Liver (tissue), 9 donors: ENCODE measurements around the gene KYNU. TPM values are rescaled to one million over a fixed set of nuclear protein-coding genes. Genes with fewer than 3 reads are reported as not detected.

Experiments used
- DNase-seq: peaks from one replicate; pipeline ENCODE4 v3.0.0-alpha.2; 2017; ENCODE audit warnings: low spot score
- H3K27ac ChIP-seq, 2 donors: one replicate each; pipeline ENCODE4 v1.7.0; 2013; ENCODE audit warnings: inconsistent platforms in 2 of 2, low read length in 2 of 2, control low read depth in 1 of 2, low read depth in 1 of 2, mild to moderate bottlenecking in 1 of 2
- H3K27me3 ChIP-seq, 4 donors: one replicate each; pipeline versions ENCODE4 v1.6.1 to v1.7.0; 2013; ENCODE audit warnings: low read length in 3 of 4, inconsistent platforms in 1 of 4, mild to moderate bottlenecking in 1 of 4, moderate library complexity in 1 of 4; ENCODE audit not compliant: control insufficient read depth in 4 of 4, insufficient read depth in 4 of 4
- H3K36me3 ChIP-seq, 4 donors: one replicate each; pipeline versions ENCODE4 v1.6.1 to v1.7.0; 2013; ENCODE audit warnings: low read length in 3 of 4, mild to moderate bottlenecking in 3 of 4, low read depth in 1 of 4, moderate library complexity in 1 of 4; ENCODE audit not compliant: control insufficient read depth in 4 of 4, insufficient read depth in 3 of 4
- H3K4me1 ChIP-seq, 4 donors: one replicate each; pipeline versions ENCODE4 v1.6.1 to v1.7.0; 2013; ENCODE audit warnings: low read length in 3 of 4, mild to moderate bottlenecking in 3 of 4, moderate library complexity in 1 of 4; ENCODE audit not compliant: control insufficient read depth in 4 of 4, insufficient read depth in 4 of 4
- H3K4me3 ChIP-seq, 3 donors: one replicate each; pipeline versions ENCODE4 v1.6.1 to v1.7.0; 2013; ENCODE audit warnings: low read length in 3 of 3, control low read depth in 1 of 3, low read depth in 1 of 3, mild to moderate bottlenecking in 1 of 3
- H3K9ac ChIP-seq, 2 donors: one replicate each; pipeline ENCODE4 v1.7.0; 2013; ENCODE audit warnings: low read length in 2 of 2, mild to moderate bottlenecking in 2 of 2, moderate library complexity in 2 of 2, control low read depth in 1 of 2, low read depth in 1 of 2
- H3K9me3 ChIP-seq, 4 donors: one replicate each; pipeline versions ENCODE4 v1.6.1 to v1.7.0; 2013; ENCODE audit warnings: low read length in 3 of 4; ENCODE audit not compliant: control insufficient read depth in 4 of 4
- EGR1 ChIP-seq, 2 donors: IDR thresholded peaks; 2 replicates each; pipeline ENCODE4 v1.6.1; 2016 to 2018; ENCODE audit warnings: antibody characterized with exemption in 2 of 2, low read depth in 2 of 2
- FOXA1 ChIP-seq: IDR thresholded peaks from 2 replicates; pipeline ENCODE4 v1.6.1; 2016; ENCODE audit warnings: antibody characterized with exemption
- FOXA2 ChIP-seq: IDR thresholded peaks from 2 replicates; pipeline ENCODE4 v1.6.1; 2016; ENCODE audit warnings: antibody characterized with exemption
- GABPA ChIP-seq, 2 donors: IDR thresholded peaks in 1 of 2; conservative IDR thresholded peaks in 1 of 2; 2 replicates each; pipeline ENCODE4 v1.6.1; 2016; ENCODE audit warnings: antibody characterized with exemption in 2 of 2, mild to moderate bottlenecking in 1 of 2, moderate library complexity in 1 of 2
- HNF4A ChIP-seq, 2 donors: conservative IDR thresholded peaks; 2 replicates each; pipeline ENCODE4 v1.6.1; 2016; ENCODE audit warnings: antibody characterized with exemption in 2 of 2, mild to moderate bottlenecking in 2 of 2
- HNF4G ChIP-seq: IDR thresholded peaks from 2 replicates; pipeline ENCODE4 v1.6.1; 2016; ENCODE audit warnings: antibody characterized with exemption
- JUND ChIP-seq, 2 donors: IDR thresholded peaks; 2 replicates each; pipeline ENCODE4 v1.6.1; 2016; ENCODE audit warnings: antibody characterized with exemption in 2 of 2
- NR2F2 ChIP-seq: IDR thresholded peaks from 2 replicates; pipeline ENCODE4 v1.6.1; 2016; ENCODE audit warnings: antibody characterized with exemption
- RAD21 ChIP-seq, 2 donors: IDR thresholded peaks; 2 replicates each; pipeline ENCODE4 v1.6.1; 2016; ENCODE audit warnings: antibody characterized with exemption in 2 of 2, mild to moderate bottlenecking in 2 of 2
- REST ChIP-seq: IDR thresholded peaks from 2 replicates; pipeline ENCODE4 v1.6.1; 2016; ENCODE audit warnings: antibody characterized with exemption, mild to moderate bottlenecking
- RXRA ChIP-seq, 2 donors: IDR thresholded peaks; 2 replicates each; pipeline ENCODE4 v1.6.1; 2017 to 2018; ENCODE audit warnings: antibody characterized with exemption in 2 of 2, mild to moderate bottlenecking in 1 of 2
- SP1 ChIP-seq: IDR thresholded peaks from 2 replicates; pipeline ENCODE4 v1.6.1; 2018; ENCODE audit warnings: antibody characterized with exemption, mild to moderate bottlenecking
- TAF1 ChIP-seq: conservative IDR thresholded peaks from 2 replicates; pipeline ENCODE4 v1.6.1; 2016; ENCODE audit warnings: antibody characterized with exemption, mild to moderate bottlenecking
- YY1 ChIP-seq: IDR thresholded peaks from 2 replicates; pipeline ENCODE4 v1.6.1; 2016; ENCODE audit warnings: antibody characterized with exemption, mild to moderate bottlenecking
- ZBTB33 ChIP-seq: IDR thresholded peaks from 2 replicates; pipeline ENCODE4 v1.6.1; 2016; ENCODE audit warnings: antibody characterized with exemption
- WGBS: extraction: QIAGEN DNeasy Blood & Tissue Kit; methylation state at CpG from one replicate; pipeline ENCODE4 v1.1.7; 2013; 5-methylcytosine and 5-hydroxymethylcytosine counted together
- polyA plus RNA-seq, 2 donors: library from polyadenylated mRNA; stranded (reverse) in 1 of 2; unstranded in 1 of 2; fragments of 200-250 nt in 1 of 2; fragments of >200 nt in 1 of 2; fragmentation: Nextera tagmentation in 1 of 2; extraction: Ambion mirVana in 1 of 2; gene quantifications; one replicate each; pipeline versions ENCODE4 v1.2.1 to v1.2.3, GENCODE V29; 2013 to 2015
- total RNA-seq, 2 donors: library from RNA; depleted of rRNA; stranded (reverse); fragments of >200 nt; gene quantifications; one replicate each; pipeline ENCODE4 v1.2.3, GENCODE V29; 2014
- TF ChIP-seq, protein P1 (sequence below): IDR thresholded peaks from 2 replicates; pipeline ENCODE4 v1.6.1; 2016; ENCODE audit warnings: antibody characterized with exemption
- TF ChIP-seq, protein P2 (sequence below): fragments of 150-350 bp; IDR thresholded peaks from 2 replicates; pipeline ENCODE4 v1.5.1; 2017; ENCODE audit warnings: improper control_type of control experiment, low read depth, low read length; ENCODE audit not compliant: missing input control
- TF ChIP-seq, protein P3 (sequence below): IDR thresholded peaks from 2 replicates; pipeline ENCODE4 v1.6.1; 2016; ENCODE audit warnings: antibody characterized with exemption
- donor health status: healthy.
- donor health status: healthy.
- donor health status: healthy.
- donor health status: healthy.
- donor health status: healthy.

KYNU gene
- total and polyA plus RNA-seq, 4 donors, result 24.0 to 64.3 (median 32.8) TPM

GRCh38 chr2:142983174-142983573 lies 105.7 kb downstream of the KYNU start:
- peaks cover 0 to 14% (median 9%) of the 10 kb centered on the region in 4 donors for H3K4me1 ChIP-seq
- DNase-seq, result no peak
- WGBS, result 91% methylated on average over 1 of the region's 1 CpG
- no peak overlapping the region for H3K27ac ChIP-seq
- TF ChIP-seq FOXA2 (no peak), REST (no peak), JUND (IDR thresholded peaks at IDR 0.05) (no peak), EGR1 (IDR thresholded peaks at IDR 0.05; ENCODE audit: low read depth in 2 of 2) (no peak), GABPA (IDR thresholded peaks at IDR 0.05 in 1 of 2, conservative IDR thresholded peaks at IDR 0.05 in 1 of 2) (no peak), RAD21 (IDR thresholded peaks at IDR 0.05) (no peak), ZBTB33 (no peak), SP1 (no peak), NR2F2 (no peak)
- no peak overlapping the region for H3K4me3 ChIP-seq
- H3K27me3 ChIP-seq, result no peaks in the 10 kb centered on the region
- peaks cover 0 to 4% (median 0%) of the 10 kb centered on the region in 4 donors for H3K36me3 ChIP-seq
- H3K9me3 ChIP-seq, result no peaks in the 10 kb centered on the region
- H3K9ac ChIP-seq, result no peak overlapping the region

DNA sequence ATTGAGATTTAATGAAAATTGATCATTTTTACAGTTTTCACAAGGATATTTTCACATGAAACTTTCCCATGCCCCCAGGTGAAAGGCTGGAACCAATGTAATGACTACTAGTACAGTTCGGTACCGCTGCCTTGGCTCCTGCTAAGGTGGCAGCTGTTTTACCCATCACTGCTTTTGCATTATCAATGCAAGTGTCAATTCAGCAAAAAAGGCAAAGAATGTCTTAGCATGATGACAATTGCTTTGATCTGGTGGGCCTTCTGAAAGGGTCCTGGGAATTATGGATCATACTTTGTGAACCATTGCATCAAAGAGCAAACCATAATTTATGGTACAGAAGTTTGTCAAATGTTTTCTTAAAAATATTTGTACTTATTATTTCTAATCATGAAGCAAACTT lies 107.2 kb downstream of the KYNU start:
- Histone ChIP-seq H3K27me3 (no peaks in the 10 kb centered on the region), H3K4me3 (no peak overlapping the region), H3K9me3 (no peaks in the 10 kb centered on the region), H3K9ac (no peak overlapping the region), H3K36me3 (peaks cover 0 to 4% (median 0%) of the 10 kb centered on the region in 4 donors), H3K4me1 (peaks cover 2 to 15% (median 11%) of the 10 kb centered on the region in 4 donors), H3K27ac (no peak overlapping the region)
- no peak for TF ChIP-seq JUND (IDR thresholded peaks at IDR 0.05)
- TF ChIP-seq NR2F2, result no peak
- TF ChIP-seq REST, result no peak
- TF ChIP-seq FOXA1, result no peak
- TF ChIP-seq HNF4G, result no peak
- TF ChIP-seq, protein P1, sequence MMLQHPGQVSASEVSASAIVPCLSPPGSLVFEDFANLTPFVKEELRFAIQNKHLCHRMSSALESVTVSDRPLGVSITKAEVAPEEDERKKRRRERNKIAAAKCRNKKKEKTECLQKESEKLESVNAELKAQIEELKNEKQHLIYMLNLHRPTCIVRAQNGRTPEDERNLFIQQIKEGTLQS, result no peak
- no peak for TF ChIP-seq FOXA2
- no peak for TF ChIP-seq HNF4A (conservative IDR thresholded peaks at IDR 0.05)
- no peak for TF ChIP-seq YY1
- no peak for TF ChIP-seq RAD21 (IDR thresholded peaks at IDR 0.05)
- TF ChIP-seq TAF1, result no peak
- TF ChIP-seq SP1, result no peak
- TF ChIP-seq, protein P2, sequence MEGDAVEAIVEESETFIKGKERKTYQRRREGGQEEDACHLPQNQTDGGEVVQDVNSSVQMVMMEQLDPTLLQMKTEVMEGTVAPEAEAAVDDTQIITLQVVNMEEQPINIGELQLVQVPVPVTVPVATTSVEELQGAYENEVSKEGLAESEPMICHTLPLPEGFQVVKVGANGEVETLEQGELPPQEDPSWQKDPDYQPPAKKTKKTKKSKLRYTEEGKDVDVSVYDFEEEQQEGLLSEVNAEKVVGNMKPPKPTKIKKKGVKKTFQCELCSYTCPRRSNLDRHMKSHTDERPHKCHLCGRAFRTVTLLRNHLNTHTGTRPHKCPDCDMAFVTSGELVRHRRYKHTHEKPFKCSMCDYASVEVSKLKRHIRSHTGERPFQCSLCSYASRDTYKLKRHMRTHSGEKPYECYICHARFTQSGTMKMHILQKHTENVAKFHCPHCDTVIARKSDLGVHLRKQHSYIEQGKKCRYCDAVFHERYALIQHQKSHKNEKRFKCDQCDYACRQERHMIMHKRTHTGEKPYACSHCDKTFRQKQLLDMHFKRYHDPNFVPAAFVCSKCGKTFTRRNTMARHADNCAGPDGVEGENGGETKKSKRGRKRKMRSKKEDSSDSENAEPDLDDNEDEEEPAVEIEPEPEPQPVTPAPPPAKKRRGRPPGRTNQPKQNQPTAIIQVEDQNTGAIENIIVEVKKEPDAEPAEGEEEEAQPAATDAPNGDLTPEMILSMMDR, result no peak
- TF ChIP-seq, protein P3, sequence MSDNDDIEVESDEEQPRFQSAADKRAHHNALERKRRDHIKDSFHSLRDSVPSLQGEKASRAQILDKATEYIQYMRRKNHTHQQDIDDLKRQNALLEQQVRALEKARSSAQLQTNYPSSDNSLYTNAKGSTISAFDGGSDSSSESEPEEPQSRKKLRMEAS, result no peak
- TF ChIP-seq GABPA (IDR thresholded peaks at IDR 0.05 in 1 of 2, conservative IDR thresholded peaks at IDR 0.05 in 1 of 2), result no peak
- TF ChIP-seq RXRA (IDR thresholded peaks at IDR 0.05), result no peak
- WGBS, result 98% methylated on average over 2 of the region's 2 CpGs
- DNase-seq, result no peak
